Osteocyte (in vitro differentiated cells): ENCODE data around the gene FBXO28. TPM values are rescaled to one million over a fixed set of nuclear protein-coding genes. Genes with fewer than 3 reads are reported as not detected.

Experiments
- DNase-seq: peaks from one replicate; pipeline ENCODE4 v3.0.0; 2021; ENCODE audit warnings: mixed read lengths; ENCODE audit not compliant: unreplicated experiment; ENCODE audit errors: extremely low spot score
- H3K27ac Mint-ChIP-seq: one replicate; pipeline ENCODE4 v1.8.0; 2021; ENCODE audit warnings: mild to moderate bottlenecking, mixed read lengths; ENCODE audit not compliant: unreplicated experiment
- H3K27me3 Mint-ChIP-seq: one replicate; pipeline ENCODE4 v1.8.0; 2021; ENCODE audit warnings: mixed read lengths; ENCODE audit not compliant: unreplicated experiment
- H3K36me3 Mint-ChIP-seq: one replicate; pipeline ENCODE4 v1.8.0; 2021; ENCODE audit warnings: mixed read lengths; ENCODE audit not compliant: unreplicated experiment
- H3K4me1 Mint-ChIP-seq: one replicate; pipeline ENCODE4 v1.8.0; 2021; ENCODE audit warnings: mixed read lengths; ENCODE audit not compliant: unreplicated experiment
- H3K4me3 Mint-ChIP-seq: one replicate; pipeline ENCODE4 v1.8.0; 2021; ENCODE audit warnings: mild to moderate bottlenecking, moderate library complexity, mixed read lengths; ENCODE audit not compliant: unreplicated experiment
- H3K9me3 Mint-ChIP-seq: one replicate; pipeline ENCODE4 v1.8.0; 2021; ENCODE audit warnings: mixed read lengths; ENCODE audit not compliant: unreplicated experiment
- total RNA-seq: library from RNA; stranded (reverse); gene quantifications from 2 replicates; pipeline ENCODE4 v1.2.1, GENCODE V29; 2021
- TF ChIP-seq, protein P1 (sequence below): fragments of 200-600 bp; sonication (generic); IDR thresholded peaks from 2 replicates; pipeline ENCODE4 v1.5.0; 2021; ENCODE audit warnings: antibody characterized with exemption, mild to moderate bottlenecking, moderate library complexity

FBXO28 gene
- total RNA-seq, 1 donor from 2014 or later = 28.1 TPM

DNA sequence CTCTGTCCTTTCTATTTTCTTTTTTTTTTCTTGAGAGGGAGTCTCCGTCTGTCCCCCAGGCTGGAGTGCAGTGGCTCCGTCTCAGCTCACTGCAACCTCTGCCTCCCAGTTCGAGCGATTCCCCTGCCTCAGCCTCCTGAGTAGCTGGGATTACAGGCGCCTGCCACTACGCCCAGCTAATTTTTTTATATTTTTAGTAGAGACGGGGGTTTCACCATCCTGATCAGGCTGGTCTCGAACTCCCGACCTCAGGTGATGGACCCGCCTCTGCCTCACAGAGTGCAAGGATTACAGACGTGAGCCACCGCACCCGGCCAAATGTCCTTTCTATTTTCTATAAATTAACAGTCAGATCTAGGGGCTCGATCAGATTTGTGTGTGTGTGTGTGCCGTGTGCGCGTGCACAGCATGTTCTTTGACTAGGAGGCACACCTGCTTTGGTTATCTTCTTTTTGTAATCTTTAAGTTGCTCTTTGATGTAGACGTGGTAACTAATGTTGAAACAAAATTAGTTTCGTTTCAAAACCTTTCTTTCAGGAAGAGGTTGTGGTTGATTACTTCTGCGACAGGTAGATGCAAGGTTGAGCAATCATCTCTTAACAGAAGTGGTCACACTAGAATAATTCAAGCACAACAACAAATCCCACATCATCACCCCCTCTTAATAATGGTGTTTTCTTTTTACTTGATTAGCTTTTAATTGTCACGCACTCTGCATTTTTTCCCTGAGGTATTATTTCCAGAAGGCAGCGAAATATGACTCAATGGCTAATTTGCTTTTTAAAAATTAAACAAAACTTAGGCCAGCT is 68.3 kb downstream of the FBXO28 start:
- H3K27ac Mint-ChIP-seq = peak overlapping the region; percentile 87
- DNase-seq = no peak
- peaks cover 5% of the 10 kb centered on the region for H3K36me3 Mint-ChIP-seq
- peak overlapping the region; percentile 86 for H3K4me3 Mint-ChIP-seq
- H3K27me3 Mint-ChIP-seq = no peaks in the 10 kb centered on the region
- TF ChIP-seq, protein P1, sequence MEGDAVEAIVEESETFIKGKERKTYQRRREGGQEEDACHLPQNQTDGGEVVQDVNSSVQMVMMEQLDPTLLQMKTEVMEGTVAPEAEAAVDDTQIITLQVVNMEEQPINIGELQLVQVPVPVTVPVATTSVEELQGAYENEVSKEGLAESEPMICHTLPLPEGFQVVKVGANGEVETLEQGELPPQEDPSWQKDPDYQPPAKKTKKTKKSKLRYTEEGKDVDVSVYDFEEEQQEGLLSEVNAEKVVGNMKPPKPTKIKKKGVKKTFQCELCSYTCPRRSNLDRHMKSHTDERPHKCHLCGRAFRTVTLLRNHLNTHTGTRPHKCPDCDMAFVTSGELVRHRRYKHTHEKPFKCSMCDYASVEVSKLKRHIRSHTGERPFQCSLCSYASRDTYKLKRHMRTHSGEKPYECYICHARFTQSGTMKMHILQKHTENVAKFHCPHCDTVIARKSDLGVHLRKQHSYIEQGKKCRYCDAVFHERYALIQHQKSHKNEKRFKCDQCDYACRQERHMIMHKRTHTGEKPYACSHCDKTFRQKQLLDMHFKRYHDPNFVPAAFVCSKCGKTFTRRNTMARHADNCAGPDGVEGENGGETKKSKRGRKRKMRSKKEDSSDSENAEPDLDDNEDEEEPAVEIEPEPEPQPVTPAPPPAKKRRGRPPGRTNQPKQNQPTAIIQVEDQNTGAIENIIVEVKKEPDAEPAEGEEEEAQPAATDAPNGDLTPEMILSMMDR = no peak
- H3K4me1 Mint-ChIP-seq = peaks cover 34% of the 10 kb centered on the region
- H3K9me3 Mint-ChIP-seq = no peaks in the 10 kb centered on the region

DNA sequence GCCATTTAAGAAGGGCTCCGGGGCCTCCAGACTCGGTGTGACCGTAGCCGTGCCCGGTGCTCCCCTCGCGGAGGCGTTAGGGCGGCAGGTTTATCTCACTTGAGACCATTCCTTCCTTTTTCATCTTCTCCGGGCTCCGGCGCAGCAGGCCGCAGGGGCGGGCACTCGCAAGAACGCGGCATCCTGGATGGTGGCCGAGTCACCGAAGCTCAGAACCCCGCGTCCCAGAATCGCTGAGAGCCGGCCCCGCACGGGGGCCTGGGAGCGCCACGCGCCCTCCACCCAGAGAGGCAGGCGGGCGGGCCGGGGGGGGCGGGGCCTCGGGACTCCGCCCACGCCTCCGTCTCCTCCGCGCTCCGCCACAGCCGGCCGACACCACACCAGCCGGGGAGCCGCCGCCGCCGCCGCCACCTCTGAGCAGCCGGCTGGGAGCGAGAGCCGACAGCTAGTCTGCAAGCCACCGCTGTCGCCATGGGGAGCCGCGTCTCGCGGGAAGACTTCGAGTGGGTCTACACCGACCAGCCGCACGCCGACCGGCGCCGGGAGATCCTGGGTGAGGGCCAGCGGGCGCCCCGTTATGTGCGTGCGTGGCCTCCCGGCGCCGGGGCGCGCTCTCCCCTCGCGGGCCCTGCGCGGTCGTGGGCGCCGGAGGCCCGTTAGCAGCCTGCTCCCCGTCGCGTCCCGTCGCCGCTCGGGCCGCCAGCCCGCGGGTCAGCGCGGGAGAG is 69.1 kb downstream of the FBXO28 start, which contains the start of gene DEGS1:
Gene DEGS1 (plus strand): TSS at position 375 of the 725 bp plus-strand sequence. CDS start 97 bp downstream, at position 472.
- H3K36me3 Mint-ChIP-seq = peaks cover 5% of the 10 kb centered on the region
- DNase-seq = peak; percentile 93
- TF ChIP-seq, protein P1 = no peak

DNA sequence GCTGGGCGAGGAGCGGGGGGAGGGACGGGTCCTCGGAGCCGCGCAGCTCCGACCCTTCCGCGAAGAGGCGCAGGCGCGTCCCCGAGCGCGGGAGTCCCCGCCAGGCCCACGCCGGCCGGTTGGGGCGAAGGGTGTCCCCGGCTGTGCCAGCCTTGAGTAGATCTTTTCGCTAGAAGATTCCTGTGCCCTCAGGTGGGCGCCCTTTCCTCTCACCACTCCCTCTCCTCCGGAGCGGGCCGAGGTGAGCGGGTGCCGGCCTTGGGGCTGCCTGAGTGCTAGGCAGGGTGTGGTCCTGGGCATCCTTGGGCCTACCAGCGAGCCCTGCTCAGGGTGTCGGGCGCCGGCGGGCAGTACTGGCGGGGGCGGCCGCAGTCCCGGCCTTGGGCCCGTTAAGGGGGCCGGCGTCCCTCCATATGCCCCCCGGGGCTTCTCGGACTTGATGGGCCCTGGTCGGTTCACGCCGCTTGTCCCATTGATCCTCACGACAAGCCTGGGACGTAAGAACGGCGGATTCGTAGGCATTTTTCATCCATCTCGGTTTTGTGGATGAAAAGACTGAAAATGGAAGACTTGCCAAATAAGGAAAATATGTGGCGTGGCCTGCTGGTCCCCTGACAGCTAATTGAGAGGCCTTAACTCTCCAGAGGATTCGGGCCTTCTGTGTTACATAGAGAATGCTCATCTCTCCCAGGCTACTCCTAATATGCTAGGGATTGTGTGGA is 69.8 kb downstream of the FBXO28 start:
- Mint-ChIP-seq H3K27me3 (no peaks in the 10 kb centered on the region), H3K36me3 (peaks cover 8% of the 10 kb centered on the region), H3K9me3 (no peaks in the 10 kb centered on the region), H3K4me3 (peak overlapping the region; percentile 84), H3K4me1 (peaks cover 38% of the 10 kb centered on the region), H3K27ac (peak overlapping the region; percentile 87)
- TF ChIP-seq, protein P1 = no peak
- peak; percentile 87 for DNase-seq

More for the DNA sequence above, 69.1 kb downstream of the FBXO28 start, which contains the start of gene DEGS1:
- Mint-ChIP-seq H3K27ac (peak within 1 kb of the TSS; percentile 87), H3K9me3 (no peaks in the 10 kb centered on the region), H3K4me1 (peaks cover 34% of the 10 kb centered on the region), H3K27me3 (no peaks in the 10 kb centered on the region), H3K4me3 (peak within 1 kb of the TSS; percentile 86)

DNA sequence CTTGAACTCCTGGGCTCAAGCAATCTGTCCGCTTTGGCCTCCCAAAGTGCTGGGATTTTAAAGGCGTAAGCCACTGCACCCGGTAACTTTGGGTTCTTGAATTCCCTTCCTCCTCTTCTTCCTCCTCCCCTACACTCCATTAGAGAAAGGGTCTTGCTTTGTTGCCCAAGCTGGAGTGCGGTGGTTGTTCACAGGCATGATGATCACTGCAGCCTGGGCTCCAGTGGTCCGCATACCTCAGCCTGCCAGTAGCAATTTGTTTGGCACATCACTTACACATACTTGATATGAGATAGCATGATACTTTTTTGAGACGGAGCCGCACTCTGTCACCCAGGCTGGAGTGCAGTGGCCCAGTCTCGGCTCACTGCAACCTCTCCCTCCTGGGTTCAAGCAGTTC is 71.3 kb downstream of the FBXO28 start:
- Mint-ChIP-seq H3K27ac (peak overlapping the region; percentile 87), H3K4me3 (peak overlapping the region; percentile 84), H3K9me3 (no peaks in the 10 kb centered on the region), H3K27me3 (no peaks in the 10 kb centered on the region), H3K36me3 (peaks cover 13% of the 10 kb centered on the region), H3K4me1 (peaks cover 39% of the 10 kb centered on the region)
- TF ChIP-seq, protein P1 = no peak
- DNase-seq = no peak
